ENCODE measurements around the gene CALML4. TPM values are rescaled to one million over a fixed set of nuclear protein-coding genes. Genes with fewer than 3 reads are reported as not detected.
A peak's percentile ranks its signal among the peaks of the same experiment; 100 is the strongest.
"Not testable (repeated sequence)": the region's sequence is repeated elsewhere in the genome, so short reads cannot be mapped to it uniquely, and the experiment has no call there.

CALML4 gene
- 10 to 100 TPM in 1 of 2 experiments, 1 to 10 TPM in 1; 9.6 to 11.7 TPM for total RNA-seq

GRCh38 chr15:68204776-68205557, at the start of gene CALML4:
Gene CALML4 (minus strand): TSS chr15:68205332. CDS start chr15:68205247, 85 bp downstream.
- Mint-ChIP-seq H3K4me3 (peak within 1 kb of the TSS; percentile 54), H3K27ac (peak within 1 kb of the TSS; percentile 77), H3K4me1 (ENCODE audit: low read depth) (peaks cover 26% of the 10 kb centered on the region), H3K9me3 (ENCODE audit: insufficient read depth) (no peaks in the 10 kb centered on the region), H3K27me3 (ENCODE audit: low read depth) (no peaks in the 10 kb centered on the region), H3K36me3 (ENCODE audit: low read depth) (peaks cover 13% of the 10 kb centered on the region)
- POLR2A ChIA-PET, result no interaction called here
- ATAC-seq (no peak), DNase-seq (no peak)
- CTCF ChIA-PET, result interaction anchor here (1.1 kb wide), 1 partner anchor 11 kb away, joined by 3 read pairs; no protein-coding TSS in a partner anchor

GRCh38 chr15:68252925-68253534, 47.9 kb upstream of the CALML4 start:
- ATAC-seq, result peak; percentile 63
- Mint-ChIP-seq H3K4me1 (ENCODE audit: low read depth) (peaks cover 7% of the 10 kb centered on the region), H3K9me3 (ENCODE audit: insufficient read depth) (no peaks in the 10 kb centered on the region)

GRCh38 chr15:68249058-68249713, 44.1 kb upstream of the CALML4 start:
- no peaks in the 10 kb centered on the region for H3K4me1 Mint-ChIP-seq (ENCODE audit: low read depth)
- no peak overlapping the region for H3K4me3 Mint-ChIP-seq
- peaks cover 3% of the 10 kb centered on the region for H3K36me3 Mint-ChIP-seq (ENCODE audit: low read depth)
- H3K27me3 Mint-ChIP-seq (ENCODE audit: low read depth), result peaks cover 25% of the 10 kb centered on the region
- peaks cover 8% of the 10 kb centered on the region for H3K9me3 Mint-ChIP-seq (ENCODE audit: insufficient read depth)
- ChIA-PET CTCF (interaction anchor here (1.8 to 7.6 kb wide), 2 partner anchors 19 to 56 kb away, joined by 5 to 152 read pairs; no protein-coding TSS in a partner anchor), POLR2A (no interaction called here)
- DNase-seq, result no peak
- H3K27ac Mint-ChIP-seq, result no peak overlapping the region
- no peak for ATAC-seq

More at GRCh38 chr15:68252925-68253534, 47.9 kb upstream of the CALML4 start:
- Mint-ChIP-seq H3K4me3 (no peak overlapping the region), H3K27ac (no peak overlapping the region), H3K36me3 (ENCODE audit: low read depth) (no peaks in the 10 kb centered on the region), H3K27me3 (ENCODE audit: low read depth) (peaks cover 27% of the 10 kb centered on the region)
- ChIA-PET CTCF (interaction anchor here (0.6 to 7.6 kb wide), 47 partner anchors 8 to 672 kb away, joined by 3 to 152 read pairs (median 5); partner anchors contain the start of gene FEM1B), POLR2A (interaction anchor here (0.6 to 1.4 kb wide), 4 partner anchors 25 to 276 kb away, joined by 3 to 8 read pairs (median 4); partner anchors contain the start of gene FEM1B)
- peak; percentile 63 for DNase-seq

- no peak overlapping the region for H3K4me3 Mint-ChIP-seq
- peaks cover 3% of the 10 kb centered on the region for H3K36me3 Mint-ChIP-seq (ENCODE audit: low read depth)
- ChIA-PET CTCF (interaction anchor here (0.9 to 1.5 kb wide), 2 partner anchors 9 to 62 kb away, joined by 3 to 7 read pairs; no protein-coding TSS in a partner anchor), POLR2A (interaction anchor here (0.6 kb wide), 2 partner anchors 11 to 16 kb away, joined by 3 to 6 read pairs; no protein-coding TSS in a partner anchor)
- peaks cover 14% of the 10 kb centered on the region for H3K9me3 Mint-ChIP-seq (ENCODE audit: insufficient read depth)
- no peak overlapping the region for H3K27ac Mint-ChIP-seq
- no peak for ATAC-seq
- peaks cover 19% of the 10 kb centered on the region for H3K27me3 Mint-ChIP-seq (ENCODE audit: low read depth)
- no peak for DNase-seq
- H3K4me1 Mint-ChIP-seq (ENCODE audit: low read depth), result no peaks in the 10 kb centered on the region
These were observed 39.1 kb upstream of the CALML4 start for GRCh38 chr15:68244235-68244634.

GRCh38 chr15:68241088-68241935, 36.2 kb upstream of the CALML4 start:
- POLR2A ChIA-PET, result no interaction called here
- H3K4me1 Mint-ChIP-seq (ENCODE audit: low read depth), result no peaks in the 10 kb centered on the region
- CTCF ChIA-PET, result no interaction called here
- peaks cover 3% of the 10 kb centered on the region for H3K36me3 Mint-ChIP-seq (ENCODE audit: low read depth)
- H3K27ac Mint-ChIP-seq, result no peak overlapping the region
- H3K4me3 Mint-ChIP-seq, result no peak overlapping the region
- H3K27me3 Mint-ChIP-seq (ENCODE audit: low read depth), result peaks cover 6% of the 10 kb centered on the region
- peaks cover 14% of the 10 kb centered on the region for H3K9me3 Mint-ChIP-seq (ENCODE audit: insufficient read depth)
- no peak for ATAC-seq
- DNase-seq, result no peak

GRCh38 chr15:68239025-68239424, 33.9 kb upstream of the CALML4 start:
- ChIA-PET CTCF (interaction anchor here (1.7 kb wide), 1 partner anchor 14 kb away, joined by 5 read pairs; no protein-coding TSS in a partner anchor), POLR2A (no interaction called here)
- no peak for ATAC-seq

GRCh38 chr15:68235022-68235421, 29.9 kb upstream of the CALML4 start:
- POLR2A ChIA-PET, result no interaction called here
- no peak overlapping the region for H3K4me3 Mint-ChIP-seq
- DNase-seq (no peak), ATAC-seq (no peak)
- H3K27ac Mint-ChIP-seq, result no peak overlapping the region
- no peaks in the 10 kb centered on the region for H3K9me3 Mint-ChIP-seq (ENCODE audit: insufficient read depth)
- no peaks in the 10 kb centered on the region for H3K36me3 Mint-ChIP-seq (ENCODE audit: low read depth)
- CTCF ChIA-PET, result interaction anchor here (1.7 kb wide), 1 partner anchor 18 kb away, joined by 8 read pairs; no protein-coding TSS in a partner anchor
- peaks cover 2% of the 10 kb centered on the region for H3K27me3 Mint-ChIP-seq (ENCODE audit: low read depth)
- H3K4me1 Mint-ChIP-seq (ENCODE audit: low read depth), result peaks cover 8% of the 10 kb centered on the region

More at GRCh38 chr15:68239025-68239424, 33.9 kb upstream of the CALML4 start:
- H3K4me3 Mint-ChIP-seq, result no peak overlapping the region
- no peaks in the 10 kb centered on the region for H3K4me1 Mint-ChIP-seq (ENCODE audit: low read depth)
- H3K27ac Mint-ChIP-seq, result no peak overlapping the region
- peaks cover 4% of the 10 kb centered on the region for H3K27me3 Mint-ChIP-seq (ENCODE audit: low read depth)
- no peaks in the 10 kb centered on the region for H3K36me3 Mint-ChIP-seq (ENCODE audit: low read depth)
- peaks cover 5% of the 10 kb centered on the region for H3K9me3 Mint-ChIP-seq (ENCODE audit: insufficient read depth)
- no peak for DNase-seq

GRCh38 chr15:68234520-68234919, 29.4 kb upstream of the CALML4 start:
- CTCF ChIA-PET, H3K4me3 Mint-ChIP-seq: not testable (repeated sequence)

GRCh38 chr15:68234060-68234459, 28.9 kb upstream of the CALML4 start:
- DNase-seq, result no peak
- H3K4me1 Mint-ChIP-seq (ENCODE audit: low read depth), result peaks cover 11% of the 10 kb centered on the region
- CTCF ChIA-PET, result no interaction called here
- no peaks in the 10 kb centered on the region for H3K9me3 Mint-ChIP-seq (ENCODE audit: insufficient read depth)
- H3K4me3 Mint-ChIP-seq, result no peak overlapping the region
- ATAC-seq, result no peak
- no peaks in the 10 kb centered on the region for H3K36me3 Mint-ChIP-seq (ENCODE audit: low read depth)
- H3K27ac Mint-ChIP-seq, result no peak overlapping the region
- peaks cover 2% of the 10 kb centered on the region for H3K27me3 Mint-ChIP-seq (ENCODE audit: low read depth)
- POLR2A ChIA-PET, result no interaction called here

More at GRCh38 chr15:68234520-68234919, 29.4 kb upstream of the CALML4 start:
- DNase-seq; H3K27me3 Mint-ChIP-seq (ENCODE audit: low read depth); POLR2A ChIA-PET; ATAC-seq; H3K9me3 Mint-ChIP-seq (ENCODE audit: insufficient read depth); H3K27ac Mint-ChIP-seq; H3K36me3 Mint-ChIP-seq (ENCODE audit: low read depth): not testable (repeated sequence)
- peaks cover 11% of the 10 kb centered on the region for H3K4me1 Mint-ChIP-seq (ENCODE audit: low read depth)

- no peak for DNase-seq
- Mint-ChIP-seq H3K27me3 (ENCODE audit: low read depth) (peaks cover 2% of the 10 kb centered on the region), H3K4me3 (no peak overlapping the region), H3K9me3 (ENCODE audit: insufficient read depth) (no peaks in the 10 kb centered on the region), H3K4me1 (ENCODE audit: low read depth) (peaks cover 19% of the 10 kb centered on the region), H3K36me3 (ENCODE audit: low read depth) (peaks cover 6% of the 10 kb centered on the region), H3K27ac (no peak overlapping the region)
- POLR2A ChIA-PET, result no interaction called here
- ATAC-seq, result no peak
- CTCF ChIA-PET, result interaction anchor here (3.3 kb wide), 1 partner anchor 73 kb away, joined by 15 read pairs; no protein-coding TSS in a partner anchor
These were observed 27.8 kb upstream of the CALML4 start for GRCh38 chr15:68232937-68233336.

- CTCF ChIA-PET, result interaction anchor here (0.8 to 3.3 kb wide), 3 partner anchors 21 to 74 kb away, joined by 3 to 15 read pairs (median 3); partner anchors contain the start of gene FEM1B
- ATAC-seq, result no peak
- POLR2A ChIA-PET, result no interaction called here
- H3K27ac Mint-ChIP-seq, result no peak overlapping the region
- peaks cover 24% of the 10 kb centered on the region for H3K4me1 Mint-ChIP-seq (ENCODE audit: low read depth)
- H3K4me3 Mint-ChIP-seq, result no peak overlapping the region
- H3K27me3 Mint-ChIP-seq (ENCODE audit: low read depth), result peaks cover 1% of the 10 kb centered on the region
- no peaks in the 10 kb centered on the region for H3K9me3 Mint-ChIP-seq (ENCODE audit: insufficient read depth)
- DNase-seq, result no peak
- peaks cover 9% of the 10 kb centered on the region for H3K36me3 Mint-ChIP-seq (ENCODE audit: low read depth)
These were observed 27.3 kb upstream of the CALML4 start for GRCh38 chr15:68232449-68232848.
